Stromal cell of bone marrow (primary cell): ENCODE results near the gene ADAM17.
A peak's percentile ranks its signal among the peaks of the same experiment; 100 is the strongest.
"Not testable (repeated sequence)": the region's sequence is repeated elsewhere in the genome, so short reads cannot be mapped to it uniquely, and the experiment has no call there.

Source experiments
- DNase-seq: peaks from one replicate; pipeline ENCODE4 v3.0.0-alpha.2; 2012; ENCODE audit warnings: low read depth

ADAM17 gene

GRCh38 chr2:9555297-9556120 is at the start of gene ADAM17:
ADAM17 (minus strand) TSS chr2:9555830; CDS start chr2:9555605, 225 bp downstream.
- DNase-seq: peak; percentile 95

- DNase-seq: no peak
These were observed 46.8 kb upstream of the ADAM17 start for GRCh38 chr2:9602412-9602811.

GRCh38 chr2:9601397-9601796 is 45.8 kb upstream of the ADAM17 start:
- no peak for DNase-seq

- no peak for DNase-seq
These were observed 43.8 kb upstream of the ADAM17 start for GRCh38 chr2:9599430-9599829.

GRCh38 chr2:9596621-9597311 is 41.1 kb upstream of the ADAM17 start:
- DNase-seq: no peak

- DNase-seq: no peak
These were observed 40.1 kb upstream of the ADAM17 start for GRCh38 chr2:9595746-9596145.

- DNase-seq: peak; percentile 48
These were observed 39.6 kb upstream of the ADAM17 start for GRCh38 chr2:9595256-9595655.

GRCh38 chr2:9594366-9595054 is 38.9 kb upstream of the ADAM17 start:
- DNase-seq: peak; percentile 94

GRCh38 chr2:9593925-9594324 is 38.3 kb upstream of the ADAM17 start:
- no peak for DNase-seq

GRCh38 chr2:9592699-9593098 is 37.1 kb upstream of the ADAM17 start:
- no peak for DNase-seq

GRCh38 chr2:9590641-9591040 is 35.0 kb upstream of the ADAM17 start:
- DNase-seq: no peak

- DNase-seq: no peak
These were observed 30.8 kb upstream of the ADAM17 start for GRCh38 chr2:9586465-9586864.

GRCh38 chr2:9585486-9585885 is 29.9 kb upstream of the ADAM17 start:
- no peak for DNase-seq

GRCh38 chr2:9584902-9585301 is 29.3 kb upstream of the ADAM17 start:
- DNase-seq: not testable (repeated sequence)

GRCh38 chr2:9582624-9583023 is 27.0 kb upstream of the ADAM17 start:
- DNase-seq: no peak

- no peak for DNase-seq
These were observed 23.0 kb upstream of the ADAM17 start for GRCh38 chr2:9578467-9579235.

- DNase-seq: no peak
These were observed 18.7 kb upstream of the ADAM17 start for GRCh38 chr2:9574331-9574730.

GRCh38 chr2:9573840-9574239 is 18.2 kb upstream of the ADAM17 start:
- no peak for DNase-seq

- no peak for DNase-seq
These were observed 17.5 kb upstream of the ADAM17 start for GRCh38 chr2:9573013-9573720.

GRCh38 chr2:9570182-9571060 is 14.8 kb upstream of the ADAM17 start:
- DNase-seq: no peak
